Measurements from ENCODE around the gene LIMS2. TPM values are rescaled to one million over a fixed set of nuclear protein-coding genes. Genes with fewer than 3 reads are reported as not detected.

Gene LIMS2
- total RNA-seq, 6 donors from 2014 or later = 33.6 to 169 (median 109) TPM

GRCh38 chr2:127671557-127672302 is 3.6 kb downstream of the LIMS2 start:
- peaks cover 0 to 3% (median 0%) of the 10 kb centered on the region in 4 donors for H3K36me3 ChIP-seq
- DNase-seq = peak in 1 of 2 donors; percentile 39
- peak overlapping the region; percentile 87 to 94 (median 89) for H3K27ac ChIP-seq
- H3K9me3 ChIP-seq = no peaks in the 10 kb centered on the region
- WGBS, 2 donors = 68 to 79% methylated on average over 11 to 14 of the region's 14 CpGs
- H3K4me1 ChIP-seq = peaks cover 8 to 33% (median 27%) of the 10 kb centered on the region in 4 donors
- ATAC-seq (ENCODE audit: low FRiP score in 2 of 2) = no peak
- TF ChIP-seq POLR2AphosphoS5 (IDR thresholded peaks at IDR 0.05) (peak in 1 of 2 donors; percentile 39), CTCF (IDR thresholded peaks at IDR 0.05) (no peak), EP300 (IDR thresholded peaks at IDR 0.05) (peak in 1 of 4 donors; percentile 10)
- H3K4me3 ChIP-seq = peak overlapping the region in 3 of 4 donors; percentile 57 to 91 (median 62)
- peaks cover 0 to 7% (median 0%) of the 10 kb centered on the region in 4 donors for H3K27me3 ChIP-seq

- peaks cover 0 to 3% (median 0%) of the 10 kb centered on the region in 4 donors for H3K36me3 ChIP-seq
- H3K27me3 ChIP-seq = peaks cover 0 to 7% (median 0%) of the 10 kb centered on the region in 4 donors
- no peaks in the 10 kb centered on the region for H3K9me3 ChIP-seq
- peak overlapping the region in 2 of 4 donors; percentile 62 to 91 for H3K4me3 ChIP-seq
- 66 to 93% methylated on average over 4 to 5 of the region's 5 CpGs for WGBS, 2 donors
- peak overlapping the region in 2 of 4 donors; percentile 43 to 87 for H3K27ac ChIP-seq
- H3K4me1 ChIP-seq = peaks cover 6 to 30% (median 22%) of the 10 kb centered on the region in 4 donors
- TF ChIP-seq POLR2A (IDR thresholded peaks at IDR 0.05) (no peak), CTCF (IDR thresholded peaks at IDR 0.05) (no peak), EP300 (IDR thresholded peaks at IDR 0.05) (no peak), POLR2AphosphoS5 (IDR thresholded peaks at IDR 0.05) (no peak)
- no peak for ATAC-seq (ENCODE audit: low FRiP score in 2 of 2)
- no peak for DNase-seq
Observed at GRCh38 chr2:127670957-127671290, 4.4 kb downstream of the LIMS2 start.

DNA sequence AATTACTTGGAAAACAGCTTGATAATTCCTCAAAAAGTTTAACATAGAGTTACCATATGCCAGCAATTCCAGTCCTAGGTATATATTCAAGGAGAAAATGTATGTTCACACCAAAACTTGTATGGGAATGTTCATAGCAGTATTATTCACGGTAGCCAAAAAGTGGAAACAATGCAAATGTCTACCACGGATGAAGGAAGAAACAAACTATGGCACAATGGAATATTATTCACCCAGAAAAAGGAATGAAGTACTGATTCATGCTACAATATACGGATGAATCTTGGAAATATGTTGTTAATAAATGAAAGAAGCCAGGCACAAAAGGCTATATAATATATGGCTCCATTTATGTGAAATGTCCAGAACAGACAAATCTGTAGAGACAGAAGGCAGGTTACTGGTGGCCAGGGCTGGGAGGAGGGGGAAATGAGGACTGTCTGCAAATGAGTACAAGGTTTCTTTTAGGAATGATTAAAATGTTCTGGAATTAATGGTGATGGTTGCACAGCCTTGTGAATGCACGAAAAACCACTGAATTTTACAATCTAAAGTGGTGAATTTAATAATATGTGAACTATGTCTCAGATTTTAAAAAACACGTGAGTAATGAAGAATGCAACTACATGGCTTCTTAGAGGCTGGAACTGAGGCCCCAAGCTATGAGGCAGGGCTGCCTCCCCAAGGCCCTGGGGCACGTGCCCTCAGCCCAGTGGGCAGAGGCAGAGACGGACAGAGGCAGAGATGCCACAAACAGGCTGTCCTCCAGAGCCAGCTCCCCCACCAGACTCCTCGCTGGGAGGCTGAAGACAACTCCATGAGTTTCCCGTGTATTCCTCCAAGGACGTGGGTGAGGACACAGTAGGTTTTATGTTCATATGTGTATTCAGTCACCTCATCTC is 5.0 kb downstream of the LIMS2 start:
- WGBS, 2 donors = 75 to 76% methylated on average over 10 of the region's 10 CpGs
- no peak for TF ChIP-seq POLR2AphosphoS5 (IDR thresholded peaks at IDR 0.05)
- no peak for TF ChIP-seq EP300 (IDR thresholded peaks at IDR 0.05)
- no peak for TF ChIP-seq CTCF (IDR thresholded peaks at IDR 0.05)
- no peak for TF ChIP-seq POLR2A (IDR thresholded peaks at IDR 0.05)
- H3K9me3 ChIP-seq = no peaks in the 10 kb centered on the region
- ATAC-seq (ENCODE audit: low FRiP score in 2 of 2) (no peak), DNase-seq (no peak)
- peak overlapping the region in 1 of 4 donors; percentile 91 for H3K4me3 ChIP-seq
- peak overlapping the region in 2 of 4 donors; percentile 43 to 87 for H3K27ac ChIP-seq
- H3K27me3 ChIP-seq = peaks cover 0 to 7% (median 0%) of the 10 kb centered on the region in 4 donors
- peaks cover 0 to 3% (median 0%) of the 10 kb centered on the region in 4 donors for H3K36me3 ChIP-seq
- peaks cover 11 to 27% (median 17%) of the 10 kb centered on the region in 4 donors for H3K4me1 ChIP-seq

- no peak for TF ChIP-seq EP300 (IDR thresholded peaks at IDR 0.05)
- no peak for TF ChIP-seq CTCF (IDR thresholded peaks at IDR 0.05)
- no peak for TF ChIP-seq POLR2A (IDR thresholded peaks at IDR 0.05)
- TF ChIP-seq POLR2AphosphoS5 (IDR thresholded peaks at IDR 0.05) = no peak
- H3K27me3 ChIP-seq = peaks cover 0 to 3% (median 0%) of the 10 kb centered on the region in 4 donors
- peaks cover 12 to 24% (median 16%) of the 10 kb centered on the region in 4 donors for H3K4me1 ChIP-seq
- no peak for DNase-seq
- no peak overlapping the region for H3K4me3 ChIP-seq
- no peaks in the 10 kb centered on the region for H3K9me3 ChIP-seq
- ATAC-seq (ENCODE audit: low FRiP score in 2 of 2) = no peak
- H3K36me3 ChIP-seq = peaks cover 0 to 3% (median 0%) of the 10 kb centered on the region in 4 donors
- WGBS, 2 donors = 72 to 73% methylated on average over 7 of the region's 7 CpGs
- H3K27ac ChIP-seq = peak overlapping the region in 2 of 4 donors; percentile 3 to 53
Observed at GRCh38 chr2:127669056-127669455, 6.3 kb downstream of the LIMS2 start.

Data from upper lobe of left lung (tissue), 6 donors.